Skin of body (tissue), 2 donors: ENCODE results near the gene MAST2. TPM values are rescaled to one million over a fixed set of nuclear protein-coding genes. Genes with fewer than 3 reads are reported as not detected.
"Not testable (repeated sequence)": the region's sequence is repeated elsewhere in the genome, so short reads cannot be mapped to it uniquely, and the experiment has no call there.

Source experiments
- DNase-seq: peaks from one replicate; lab custom pipeline; 2025; lab: John Stamatoyannopoulos, UW
- total RNA-seq: library from RNA; depleted of rRNA; stranded (reverse); fragments of >200 nt; gene quantifications from one replicate; pipeline ENCODE4 v1.2.3, GENCODE V29; 2014

MAST2 gene
- total RNA-seq, 1 donor from 2014 or later: 29.0 TPM

GRCh38 chr1:45891087-45891486, 87.7 kb downstream of the MAST2 start:
- DNase-seq: no peak

- no peak for DNase-seq
Observed at GRCh38 chr1:45892068-45892785, 88.8 kb downstream of the MAST2 start.

GRCh38 chr1:45894331-45894730, 90.9 kb downstream of the MAST2 start:
- DNase-seq: no peak

GRCh38 chr1:45894921-45895320, 91.5 kb downstream of the MAST2 start:
- DNase-seq: no peak

- no peak for DNase-seq
Observed at GRCh38 chr1:45895406-45895805, 92.0 kb downstream of the MAST2 start.

- DNase-seq: no peak
Observed at GRCh38 chr1:45906883-45907282, 103.5 kb downstream of the MAST2 start.

GRCh38 chr1:45908611-45909140, 105.3 kb downstream of the MAST2 start:
- DNase-seq: no peak

GRCh38 chr1:45911634-45912033, 108.2 kb downstream of the MAST2 start:
- DNase-seq: no peak

- peak; percentile 38 for DNase-seq
Observed at GRCh38 chr1:45913183-45913683, 109.8 kb downstream of the MAST2 start.

GRCh38 chr1:45913731-45914501, 110.5 kb downstream of the MAST2 start:
- DNase-seq: no peak

GRCh38 chr1:45914836-45915235, 111.4 kb downstream of the MAST2 start:
- no peak for DNase-seq

- DNase-seq: no peak
Observed at GRCh38 chr1:45922374-45922773, 119.0 kb downstream of the MAST2 start.

GRCh38 chr1:45922813-45923212, 119.4 kb downstream of the MAST2 start:
- DNase-seq: no peak

- no peak for DNase-seq
Observed at GRCh38 chr1:45923343-45923742, 119.9 kb downstream of the MAST2 start.

GRCh38 chr1:45924736-45925135, 121.3 kb downstream of the MAST2 start:
- no peak for DNase-seq

GRCh38 chr1:45925728-45926287, 122.4 kb downstream of the MAST2 start:
- DNase-seq: no peak

- no peak for DNase-seq
Observed at GRCh38 chr1:45926330-45926729, 122.9 kb downstream of the MAST2 start.

GRCh38 chr1:45927231-45927915, 124.0 kb downstream of the MAST2 start:
- DNase-seq: not testable (repeated sequence)

- DNase-seq: no peak
Observed at GRCh38 chr1:45928486-45929205, 125.2 kb downstream of the MAST2 start.

- DNase-seq: no peak
Observed at GRCh38 chr1:45929257-45929687, 125.9 kb downstream of the MAST2 start.
